ENCODE measurements around the gene TNIP3.

Gene TNIP3

DNA sequence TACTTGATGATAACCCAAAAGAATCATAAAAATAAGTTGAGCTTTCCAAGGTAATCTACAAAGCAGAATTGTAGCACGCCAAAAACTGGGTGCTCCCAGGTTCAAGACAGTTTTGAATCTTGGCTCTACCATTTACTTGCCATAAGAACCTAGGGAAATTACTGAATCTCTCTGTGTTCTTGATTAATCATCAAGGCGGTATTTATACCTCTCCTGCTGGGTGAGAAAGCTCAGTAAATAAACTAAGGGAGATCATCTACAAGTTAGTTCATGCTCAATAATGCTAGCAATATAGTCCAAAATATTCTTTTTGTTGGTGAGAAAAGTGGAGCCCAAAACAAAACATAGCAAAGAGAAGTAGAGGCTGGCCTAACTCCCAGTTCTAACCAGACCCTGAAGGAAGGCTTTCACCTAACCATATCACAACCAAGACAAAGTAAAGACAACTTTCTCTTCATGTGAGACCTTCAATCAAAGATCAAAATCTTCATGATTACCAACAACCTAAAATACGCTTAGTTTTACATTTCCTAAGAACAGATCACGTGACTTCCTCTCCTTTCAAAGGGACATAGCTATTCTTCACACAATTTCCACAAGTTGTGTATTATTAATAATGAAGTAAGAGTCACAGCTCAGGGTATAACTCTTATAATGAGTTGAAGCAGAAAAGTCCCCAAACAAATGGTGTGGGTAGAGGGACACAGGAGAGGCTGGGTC is 34.4 kb downstream of the TNIP3 start:
- TF ChIP-seq, protein P1, sequence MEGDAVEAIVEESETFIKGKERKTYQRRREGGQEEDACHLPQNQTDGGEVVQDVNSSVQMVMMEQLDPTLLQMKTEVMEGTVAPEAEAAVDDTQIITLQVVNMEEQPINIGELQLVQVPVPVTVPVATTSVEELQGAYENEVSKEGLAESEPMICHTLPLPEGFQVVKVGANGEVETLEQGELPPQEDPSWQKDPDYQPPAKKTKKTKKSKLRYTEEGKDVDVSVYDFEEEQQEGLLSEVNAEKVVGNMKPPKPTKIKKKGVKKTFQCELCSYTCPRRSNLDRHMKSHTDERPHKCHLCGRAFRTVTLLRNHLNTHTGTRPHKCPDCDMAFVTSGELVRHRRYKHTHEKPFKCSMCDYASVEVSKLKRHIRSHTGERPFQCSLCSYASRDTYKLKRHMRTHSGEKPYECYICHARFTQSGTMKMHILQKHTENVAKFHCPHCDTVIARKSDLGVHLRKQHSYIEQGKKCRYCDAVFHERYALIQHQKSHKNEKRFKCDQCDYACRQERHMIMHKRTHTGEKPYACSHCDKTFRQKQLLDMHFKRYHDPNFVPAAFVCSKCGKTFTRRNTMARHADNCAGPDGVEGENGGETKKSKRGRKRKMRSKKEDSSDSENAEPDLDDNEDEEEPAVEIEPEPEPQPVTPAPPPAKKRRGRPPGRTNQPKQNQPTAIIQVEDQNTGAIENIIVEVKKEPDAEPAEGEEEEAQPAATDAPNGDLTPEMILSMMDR (IDR thresholded peaks at IDR 0.05; ENCODE audit: control insufficient read depth, insufficient read depth, low read depth, low read length, missing control alignments): no peak
- no peak for DNase-seq (ENCODE audit: low read depth)
- H3K4me3 ChIP-seq (ENCODE audit: control insufficient read depth, low read depth, low read length): no peak overlapping the region

DNA sequence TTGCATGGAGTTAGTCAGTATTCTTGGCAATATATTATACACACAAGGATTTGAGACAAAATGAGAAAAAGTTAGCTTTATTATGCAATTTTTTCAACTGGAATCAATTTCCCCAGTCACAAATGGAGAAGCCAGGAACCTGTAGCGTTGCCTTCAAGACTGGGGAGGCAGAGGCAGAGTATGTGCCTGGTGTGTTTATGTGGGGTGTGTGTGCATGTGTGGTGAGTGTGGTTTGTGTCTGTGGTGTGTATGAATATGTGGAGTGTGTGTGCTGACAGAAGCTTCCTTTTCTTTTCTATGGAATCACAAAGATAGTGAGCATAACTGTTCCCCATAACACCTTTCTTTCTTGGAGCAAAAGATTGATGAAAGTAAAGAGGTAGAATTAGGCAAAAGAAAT is 37.0 kb downstream of the TNIP3 start:
- no peak overlapping the region for H3K4me3 ChIP-seq (ENCODE audit: control insufficient read depth, low read depth, low read length)
- DNase-seq (ENCODE audit: low read depth): no peak
- TF ChIP-seq, protein P1 (IDR thresholded peaks at IDR 0.05; ENCODE audit: control insufficient read depth, insufficient read depth, low read depth, low read length, missing control alignments): no peak

- no peak for DNase-seq (ENCODE audit: low read depth)
- H3K4me3 ChIP-seq (ENCODE audit: control insufficient read depth, low read depth, low read length): no peak overlapping the region
- TF ChIP-seq, protein P1 (IDR thresholded peaks at IDR 0.05; ENCODE audit: control insufficient read depth, insufficient read depth, low read depth, low read length, missing control alignments): no peak
Measured at GRCh38 chr4:121126449-121127006, 37.6 kb downstream of the TNIP3 start.

DNA sequence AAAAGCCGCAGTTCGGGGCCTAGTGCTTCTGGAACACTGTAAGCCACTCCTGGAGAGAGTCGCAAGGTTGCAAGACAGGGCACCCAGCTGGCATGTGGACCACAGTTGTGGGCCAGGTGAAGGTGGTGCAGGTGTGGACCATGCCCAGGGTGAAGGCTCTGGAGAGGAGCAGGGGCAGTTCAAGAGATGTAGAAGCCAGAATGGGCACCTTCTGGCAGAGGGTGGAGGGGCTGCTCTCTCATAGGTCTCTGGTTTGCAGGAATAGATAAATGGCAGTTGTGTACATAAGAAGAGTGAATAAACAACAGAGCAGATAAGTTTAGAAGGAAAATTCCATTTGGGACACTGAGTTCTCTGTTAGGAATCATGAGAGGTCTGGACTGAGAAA is 38.6 kb downstream of the TNIP3 start:
- TF ChIP-seq, protein P1 (IDR thresholded peaks at IDR 0.05; ENCODE audit: control insufficient read depth, insufficient read depth, low read depth, low read length, missing control alignments): no peak
- no peak overlapping the region for H3K4me3 ChIP-seq (ENCODE audit: control insufficient read depth, low read depth, low read length)
- DNase-seq (ENCODE audit: low read depth): no peak

- DNase-seq (ENCODE audit: low read depth): no peak
- TF ChIP-seq, protein P1 (IDR thresholded peaks at IDR 0.05; ENCODE audit: control insufficient read depth, insufficient read depth, low read depth, low read length, missing control alignments): no peak
- H3K4me3 ChIP-seq (ENCODE audit: control insufficient read depth, low read depth, low read length): no peak overlapping the region
Measured at GRCh38 chr4:121122661-121123060, 41.5 kb downstream of the TNIP3 start.

DNA sequence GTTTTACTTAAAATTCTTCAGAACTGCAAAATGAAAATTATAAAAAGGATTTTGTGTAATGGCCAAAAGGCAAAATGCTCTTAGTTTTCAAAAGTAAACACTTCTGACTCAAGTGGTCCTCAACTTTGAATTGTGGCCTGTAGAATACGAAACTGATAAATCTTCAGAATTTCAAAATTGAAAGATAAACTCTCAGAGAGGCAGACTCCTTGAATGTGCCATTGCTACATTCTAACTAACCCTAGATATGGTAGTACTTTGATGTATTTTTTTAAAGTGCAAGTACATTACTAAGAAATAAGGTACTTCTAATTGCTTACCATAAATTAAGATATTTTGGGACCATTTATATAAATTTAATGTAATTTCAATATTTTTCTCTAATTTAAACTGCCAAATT is 44.4 kb downstream of the TNIP3 start:
- H3K4me3 ChIP-seq (ENCODE audit: control insufficient read depth, low read depth, low read length): no peak overlapping the region
- DNase-seq (ENCODE audit: low read depth): no peak
- TF ChIP-seq, protein P1 (IDR thresholded peaks at IDR 0.05; ENCODE audit: control insufficient read depth, insufficient read depth, low read depth, low read length, missing control alignments): no peak

All from AG09309 (cell line).